ENCODE data around the gene FTSJ1.
A peak's percentile ranks its signal among the peaks of the same experiment; 100 is the strongest.
"Not testable (repeated sequence)": the region's sequence is repeated elsewhere in the genome, so short reads cannot be mapped to it uniquely, and the experiment has no call there.

The FTSJ1 gene

GRCh38 chrX:48504261-48504660, 28.3 kb downstream of the FTSJ1 start:
- no peak for DNase-seq

GRCh38 chrX:48505481-48505880, 29.5 kb downstream of the FTSJ1 start:
- DNase-seq = no peak

GRCh38 chrX:48507246-48507645, 31.2 kb downstream of the FTSJ1 start:
- no peak for DNase-seq

- DNase-seq = peak; percentile 21
Measured at GRCh38 chrX:48508400-48509244, 32.6 kb downstream of the FTSJ1 start, which contains the start of gene PORCN. TSS of gene PORCN (plus strand) at chrX:48508992. CDS start at chrX:48509821, 829 bp downstream.

GRCh38 chrX:48509245-48509590, 33.2 kb downstream of the FTSJ1 start:
- DNase-seq = no peak

- DNase-seq = no peak
Measured at GRCh38 chrX:48509619-48510018, 33.6 kb downstream of the FTSJ1 start.

- no peak for DNase-seq
Measured at GRCh38 chrX:48511560-48511959, 35.6 kb downstream of the FTSJ1 start.

GRCh38 chrX:48512371-48512935, 36.5 kb downstream of the FTSJ1 start:
- no peak for DNase-seq

- DNase-seq = no peak
Measured at GRCh38 chrX:48513670-48514069, 37.7 kb downstream of the FTSJ1 start.

- DNase-seq = no peak
Measured at GRCh38 chrX:48514126-48514806, 38.3 kb downstream of the FTSJ1 start.

- no peak for DNase-seq
Measured at GRCh38 chrX:48514868-48515460, 39.0 kb downstream of the FTSJ1 start.

- DNase-seq = no peak
Measured at GRCh38 chrX:48515842-48516241, 39.8 kb downstream of the FTSJ1 start.

- no peak for DNase-seq
Measured at GRCh38 chrX:48516285-48516684, 40.3 kb downstream of the FTSJ1 start.

GRCh38 chrX:48516987-48517386, 41.0 kb downstream of the FTSJ1 start:
- no peak for DNase-seq

GRCh38 chrX:48519481-48519880, 43.5 kb downstream of the FTSJ1 start:
- DNase-seq = not testable (repeated sequence)

- no peak for DNase-seq
Measured at GRCh38 chrX:48520455-48520854, 44.5 kb downstream of the FTSJ1 start.

GRCh38 chrX:48520976-48521352, 45.0 kb downstream of the FTSJ1 start:
- DNase-seq = no peak

- DNase-seq = peak; percentile 97
Measured at GRCh38 chrX:48521353-48522243, 45.6 kb downstream of the FTSJ1 start, which contains the start of gene EBP. TSS of gene EBP (plus strand) at chrX:48521808. CDS start at chrX:48523772, 1,964 bp downstream.

- DNase-seq = no peak
Measured at GRCh38 chrX:48522291-48522690, 46.3 kb downstream of the FTSJ1 start.

- DNase-seq = no peak
Measured at GRCh38 chrX:48523682-48524081, 47.7 kb downstream of the FTSJ1 start.

- DNase-seq = not testable (repeated sequence)
Measured at GRCh38 chrX:48525853-48526252, 49.9 kb downstream of the FTSJ1 start.

- DNase-seq = no peak
Measured at GRCh38 chrX:48530736-48531135, 54.7 kb downstream of the FTSJ1 start.

Data from NCI-H524 treated with DMSO at 0.1 percent for 48 hours (cell line).